ENCODE results near the gene SGMS2. TPM values are rescaled to one million over a fixed set of nuclear protein-coding genes. Genes with fewer than 3 reads are reported as not detected.

Gene SGMS2
- total and polyA plus RNA-seq, 2 of the 13 experiments (the other 11 are each of a cell fraction or from before 2014, with no cell fraction given), result 1.2 to 1.7 TPM

- no peak overlapping the region for H3K4me3 ChIP-seq (replicated peaks in 1 of 3; ENCODE audit: insufficient read depth in 1 of 3, low read depth in 2 of 3, low read length in 3 of 3)
- WGBS (ENCODE audit: low lambda C conversion rate), result 50% methylated on average over 3 of the region's 3 CpGs
- FAIRE-seq, result no peak
- no peaks in the 10 kb centered on the region for H4K20me1 ChIP-seq (ENCODE audit: insufficient read depth, low read length)
- in situ Hi-C loops (cut with HindIII; ENCODE audit: extremely low pct_ligation_motif_present, low pct_unique_long_range_greater_than_20kb) (no loop called here), intact Hi-C loops (cut with micrococcal nuclease; ENCODE audit: unreplicated experiment) (no loop called here)
- H3K4me2 ChIP-seq (ENCODE audit: low read depth, low read length), result no peak overlapping the region
- no peaks in the 10 kb centered on the region for H3K36me3 ChIP-seq (replicated peaks in 1 of 2; ENCODE audit: control insufficient read depth in 1 of 2, insufficient read depth in 2 of 2, low read length in 2 of 2)
- TF ChIP-seq, protein P1, sequence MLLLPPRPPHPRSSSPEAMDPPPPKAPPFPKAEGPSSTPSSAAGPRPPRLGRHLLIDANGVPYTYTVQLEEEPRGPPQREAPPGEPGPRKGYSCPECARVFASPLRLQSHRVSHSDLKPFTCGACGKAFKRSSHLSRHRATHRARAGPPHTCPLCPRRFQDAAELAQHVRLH (CRISPR knock-in tag; IDR thresholded peaks at IDR 0.05; ENCODE audit: borderline replicate concordance, low read depth), result no peak
- no peak for TF ChIP-seq NFKB2 (CRISPR knock-in tag; IDR thresholded peaks at IDR 0.05; ENCODE audit: borderline replicate concordance)
- TF ChIP-seq STAT6 (CRISPR knock-in tag; IDR thresholded peaks at IDR 0.05; ENCODE audit: borderline replicate concordance), result no peak
- TF ChIP-seq DMAP1 (CRISPR knock-in tag; IDR thresholded peaks at IDR 0.05), result no peak
- no peak for TF ChIP-seq SOX6 (IDR thresholded peaks at IDR 0.05)
- no peak for TF ChIP-seq SOX6 (CRISPR knock-in tag; IDR thresholded peaks at IDR 0.05)
- no peak for TF ChIP-seq NR1H2 (CRISPR knock-in tag; IDR thresholded peaks at IDR 0.05; ENCODE audit: borderline replicate concordance, low read depth)
- no peak for TF ChIP-seq REXO4 (CRISPR knock-in tag; IDR thresholded peaks at IDR 0.05; ENCODE audit: borderline replicate concordance)
- no peak for TF ChIP-seq ZMYM4 (CRISPR knock-in tag; IDR thresholded peaks at IDR 0.05)
- no peak for TF ChIP-seq CCDC6 (CRISPR knock-in tag; IDR thresholded peaks at IDR 0.05)
- TF ChIP-seq POLR2AphosphoS5 (IDR thresholded peaks at IDR 0.05; ENCODE audit: low read depth, low read length), result no peak
- no peak for TF ChIP-seq THYN1 (CRISPR knock-in tag; IDR thresholded peaks at IDR 0.05; ENCODE audit: borderline replicate concordance, low read depth)
- no peak for TF ChIP-seq ZNF549 (CRISPR knock-in tag; IDR thresholded peaks at IDR 0.05)
- no peak for TF ChIP-seq ZBTB43 (CRISPR knock-in tag; conservative IDR thresholded peaks at IDR 0.05)
- TF ChIP-seq ZNF747 (CRISPR knock-in tag; IDR thresholded peaks at IDR 0.05; ENCODE audit: borderline replicate concordance), result no peak
- BruUV-seq (replicated peaks), result no TSS peak
- H3K9me3 ChIP-seq (ENCODE audit: low read length), result no peaks in the 10 kb centered on the region
- H3K27me3 ChIP-seq (ENCODE audit: control insufficient read depth in 1 of 2, insufficient read depth in 2 of 2, low read length in 2 of 2), result no peaks in the 10 kb centered on the region
- ChIA-PET CTCF (ENCODE audit: low intra/inter-chr PET ratio, low total read pairs) (no interaction called here), POLR2A (no interaction called here)
- ATAC-seq, result no peak
- no peak overlapping the region for H3K9ac ChIP-seq (ENCODE audit: insufficient read depth, low read depth, low read length)
- no peak overlapping the region for H2AFZ ChIP-seq (ENCODE audit: low read length)
- no peak overlapping the region for H3K27ac ChIP-seq (ENCODE audit: extremely low read length, insufficient read depth, low read length)
- H3K79me2 ChIP-seq (ENCODE audit: insufficient read depth, low read length), result no peaks in the 10 kb centered on the region
- DNase-seq (ENCODE audit: low spot score), result no peak
- H3K4me1 ChIP-seq (ENCODE audit: insufficient read depth, low read length), result no peaks in the 10 kb centered on the region
These were observed 52.6 kb downstream of the SGMS2 start for GRCh38 chr4:107877361-107877760.
